ENCODE results near the gene OR6X1. TPM values are rescaled to one million over a fixed set of nuclear protein-coding genes. Genes with fewer than 3 reads are reported as not detected.

The OR6X1 gene
- total and polyA plus RNA-seq, 8 donors: not detected

DNA sequence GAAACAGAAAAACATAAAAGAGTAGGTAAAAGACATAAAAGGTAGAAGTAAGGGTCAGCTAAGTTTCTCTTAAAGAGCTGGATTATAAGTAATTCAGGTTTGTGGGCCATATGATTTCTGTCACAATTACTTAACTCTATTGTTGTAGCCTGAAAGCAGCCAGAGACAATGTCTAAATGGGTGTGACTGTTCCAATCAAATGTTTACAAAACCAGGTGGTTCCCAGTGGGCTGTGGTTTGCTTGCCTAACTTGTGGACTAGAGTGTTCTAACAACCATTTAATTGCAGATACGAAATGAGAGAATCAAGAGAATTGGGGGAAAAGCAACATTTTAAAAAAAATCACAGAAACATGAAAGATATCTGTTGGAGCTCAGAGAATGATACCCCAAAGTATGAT, 29.2 kb upstream of the OR6X1 start:
- H3K27me3 ChIP-seq: no peaks in the 10 kb centered on the region
- DNase-seq: no peak
- no peaks in the 10 kb centered on the region for H3K4me1 ChIP-seq
- TF ChIP-seq, protein P1, sequence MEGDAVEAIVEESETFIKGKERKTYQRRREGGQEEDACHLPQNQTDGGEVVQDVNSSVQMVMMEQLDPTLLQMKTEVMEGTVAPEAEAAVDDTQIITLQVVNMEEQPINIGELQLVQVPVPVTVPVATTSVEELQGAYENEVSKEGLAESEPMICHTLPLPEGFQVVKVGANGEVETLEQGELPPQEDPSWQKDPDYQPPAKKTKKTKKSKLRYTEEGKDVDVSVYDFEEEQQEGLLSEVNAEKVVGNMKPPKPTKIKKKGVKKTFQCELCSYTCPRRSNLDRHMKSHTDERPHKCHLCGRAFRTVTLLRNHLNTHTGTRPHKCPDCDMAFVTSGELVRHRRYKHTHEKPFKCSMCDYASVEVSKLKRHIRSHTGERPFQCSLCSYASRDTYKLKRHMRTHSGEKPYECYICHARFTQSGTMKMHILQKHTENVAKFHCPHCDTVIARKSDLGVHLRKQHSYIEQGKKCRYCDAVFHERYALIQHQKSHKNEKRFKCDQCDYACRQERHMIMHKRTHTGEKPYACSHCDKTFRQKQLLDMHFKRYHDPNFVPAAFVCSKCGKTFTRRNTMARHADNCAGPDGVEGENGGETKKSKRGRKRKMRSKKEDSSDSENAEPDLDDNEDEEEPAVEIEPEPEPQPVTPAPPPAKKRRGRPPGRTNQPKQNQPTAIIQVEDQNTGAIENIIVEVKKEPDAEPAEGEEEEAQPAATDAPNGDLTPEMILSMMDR (IDR thresholded peaks at IDR 0.05): no peak
- no peak for FAIRE-seq
- intact Hi-C loops (cut with DNase I): no loop called here
- 70% methylated on average over 1 of the region's 1 CpG for WGBS, 2 donors
- H3K27ac ChIP-seq: no peak overlapping the region
- H3K9me3 ChIP-seq: no peaks in the 10 kb centered on the region
- no peak overlapping the region for H3K4me3 ChIP-seq
- no peak for ATAC-seq
- H3K36me3 ChIP-seq: no peaks in the 10 kb centered on the region

DNA sequence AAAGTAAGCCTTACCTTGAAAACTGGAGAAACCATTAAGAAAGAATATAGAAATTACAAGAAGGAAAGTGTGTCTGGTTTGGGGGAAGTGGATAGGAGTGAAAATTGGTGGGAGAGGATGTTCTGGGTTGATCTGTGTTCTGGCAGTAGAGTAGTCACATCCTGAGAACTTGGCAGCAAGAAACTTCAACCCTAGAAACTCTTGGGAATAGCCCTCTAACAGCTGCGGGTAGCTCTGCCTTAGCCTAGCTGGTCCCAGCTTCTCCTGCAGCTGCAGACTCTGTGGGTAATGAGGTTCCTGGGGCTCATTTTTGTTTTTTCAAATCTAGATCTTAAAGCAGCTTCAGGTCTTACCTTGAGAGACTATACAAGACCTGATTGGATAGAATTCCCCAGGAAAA, 24.2 kb upstream of the OR6X1 start:
- H3K4me3 ChIP-seq: no peak overlapping the region
- intact Hi-C loops (cut with DNase I): no loop called here
- 80 to 100% methylated on average over 1 of the region's 1 CpG for WGBS, 2 donors
- H3K36me3 ChIP-seq: no peaks in the 10 kb centered on the region
- no peak for DNase-seq
- TF ChIP-seq, protein P1 (IDR thresholded peaks at IDR 0.05): no peak
- no peaks in the 10 kb centered on the region for H3K27me3 ChIP-seq
- no peaks in the 10 kb centered on the region for H3K9me3 ChIP-seq
- no peak overlapping the region for H3K27ac ChIP-seq
- no peak for FAIRE-seq
- H3K4me1 ChIP-seq: no peaks in the 10 kb centered on the region
- ATAC-seq: no peak

DNA sequence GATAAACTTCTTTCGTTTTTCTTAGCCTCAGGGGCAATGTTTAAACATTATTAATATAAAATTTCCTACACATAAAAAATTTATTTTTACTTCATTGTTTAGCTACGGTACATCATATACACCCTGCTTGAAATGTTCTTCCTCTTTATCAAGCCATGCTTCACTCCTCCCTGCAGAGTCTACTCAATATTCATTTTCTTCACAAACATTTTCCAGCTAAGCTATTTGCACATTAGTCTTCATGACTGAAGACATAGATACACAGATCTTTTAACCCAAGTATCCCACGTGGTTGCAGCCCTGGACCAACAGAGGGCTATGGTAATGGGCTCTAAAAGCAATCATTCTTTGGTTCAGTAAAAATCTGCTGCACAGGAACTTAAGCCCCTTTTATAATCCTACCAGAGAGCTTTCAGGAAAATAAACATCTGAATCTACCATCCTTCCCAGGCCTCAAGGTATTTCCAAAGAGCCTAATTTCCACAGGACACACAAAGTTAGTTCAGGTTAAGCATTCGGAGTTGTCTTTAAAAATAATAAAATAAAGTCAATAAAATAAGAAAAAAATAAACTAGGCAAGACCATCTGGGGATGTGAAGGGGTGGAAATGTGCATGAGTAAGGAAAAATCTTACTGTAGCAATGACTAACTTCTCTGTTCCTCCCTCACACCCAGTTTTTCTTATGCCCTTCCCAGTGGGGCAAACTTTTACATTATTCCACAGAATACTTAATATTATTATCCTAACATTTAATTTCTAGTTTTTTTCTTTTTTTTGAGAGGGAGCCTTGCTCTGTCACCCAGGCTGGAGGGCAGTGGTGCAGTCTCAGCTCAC, 21.6 kb upstream of the OR6X1 start:
- intact Hi-C loops (cut with DNase I): no loop called here
- DNase-seq: no peak
- FAIRE-seq: no peak
- H3K4me3 ChIP-seq: no peak overlapping the region
- no peak overlapping the region for H3K27ac ChIP-seq
- ATAC-seq: no peak
- no peaks in the 10 kb centered on the region for H3K36me3 ChIP-seq
- no peaks in the 10 kb centered on the region for H3K9me3 ChIP-seq
- no peaks in the 10 kb centered on the region for H3K27me3 ChIP-seq
- TF ChIP-seq, protein P1 (IDR thresholded peaks at IDR 0.05): no peak
- 71 to 76% methylated on average over 4 of the region's 4 CpGs for WGBS, 2 donors
- no peaks in the 10 kb centered on the region for H3K4me1 ChIP-seq

DNA sequence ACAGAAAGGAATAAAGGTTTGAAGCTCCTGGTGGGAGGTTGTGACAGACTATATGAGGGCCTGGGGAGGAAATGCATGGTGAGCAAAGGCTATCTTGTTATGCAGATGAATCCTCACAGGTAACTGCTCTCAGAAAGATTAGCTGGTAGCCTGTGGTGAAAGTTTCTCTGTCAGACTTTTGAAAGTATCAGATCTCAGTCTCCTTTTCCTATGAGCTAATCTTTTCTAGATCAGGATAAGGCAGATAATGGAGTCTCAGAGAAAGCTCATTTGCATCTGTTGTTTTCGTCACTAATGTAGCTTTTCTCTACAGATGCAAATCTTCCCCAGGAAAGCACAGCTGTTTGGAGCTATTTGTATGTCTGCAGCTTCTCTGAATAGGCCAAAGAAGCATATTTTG, 21.0 kb upstream of the OR6X1 start:
- H3K27me3 ChIP-seq: no peaks in the 10 kb centered on the region
- no peak for FAIRE-seq
- H3K9me3 ChIP-seq: no peaks in the 10 kb centered on the region
- H3K4me1 ChIP-seq: no peaks in the 10 kb centered on the region
- intact Hi-C loops (cut with DNase I): no loop called here
- no peaks in the 10 kb centered on the region for H3K36me3 ChIP-seq
- WGBS, 2 donors: 83 to 93% methylated on average over 1 of the region's 1 CpG
- ATAC-seq: no peak
- no peak overlapping the region for H3K4me3 ChIP-seq
- TF ChIP-seq, protein P1 (IDR thresholded peaks at IDR 0.05): no peak
- no peak for DNase-seq
- no peak overlapping the region for H3K27ac ChIP-seq

DNA sequence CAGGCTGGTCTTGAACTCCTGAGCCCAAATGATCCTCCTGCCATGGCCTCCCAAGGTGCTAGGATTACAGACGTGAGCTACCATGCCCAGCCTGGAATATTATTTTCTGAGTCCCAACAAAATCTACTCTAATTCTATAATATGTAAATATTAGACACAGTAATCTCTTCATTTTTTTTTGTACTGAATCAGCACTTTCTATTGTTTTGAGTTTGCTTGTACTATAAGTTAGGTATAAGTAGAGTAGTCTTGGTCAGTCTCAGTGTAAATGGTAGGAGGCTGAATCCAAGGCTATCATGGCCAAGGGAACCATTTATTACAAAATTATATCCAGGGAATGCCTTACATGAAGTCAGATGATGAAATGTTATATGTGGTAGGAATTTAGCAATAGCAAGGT, 19.6 kb upstream of the OR6X1 start:
- Histone ChIP-seq H3K36me3 (no peaks in the 10 kb centered on the region), H3K4me1 (no peaks in the 10 kb centered on the region), H3K9me3 (no peaks in the 10 kb centered on the region), H3K27me3 (no peaks in the 10 kb centered on the region), H3K4me3 (no peak overlapping the region), H3K27ac (no peak overlapping the region)
- DNase-seq: no peak
- TF ChIP-seq, protein P1 (IDR thresholded peaks at IDR 0.05): no peak
- intact Hi-C loops (cut with DNase I): no loop called here
- no peak for ATAC-seq
- WGBS, 2 donors: 86 to 95% methylated on average over 1 of the region's 1 CpG
- no peak for FAIRE-seq
